ENCODE results near the gene MLC1.

The MLC1 gene

GRCh38 chr22:50016308-50016987 is 68.8 kb downstream of the MLC1 start:
- in situ Hi-C loops (cut with HindIII; ENCODE audit: low sequenced_read_pairs), result loop anchor here (10.0 kb wide), 1 partner anchor 82 kb away; no protein-coding TSS in a partner anchor
- H3K4me3 ChIP-seq (ENCODE audit: low read depth, low read length), result no peak overlapping the region
- TF ChIP-seq CTCF (IDR thresholded peaks at IDR 0.05; ENCODE audit: low read depth, low read length, missing control alignments), result no peak
- no peak for DNase-seq (ENCODE audit: low read depth)

- TF ChIP-seq CTCF (IDR thresholded peaks at IDR 0.05; ENCODE audit: low read depth, low read length, missing control alignments), result no peak
- no peak for DNase-seq (ENCODE audit: low read depth)
- no peak overlapping the region for H3K4me3 ChIP-seq (ENCODE audit: low read depth, low read length)
- in situ Hi-C loops (cut with HindIII; ENCODE audit: low sequenced_read_pairs), result loop anchor here (10.0 kb wide), 1 partner anchor 81 kb away; no protein-coding TSS in a partner anchor
Measured at GRCh38 chr22:50015451-50016307, 69.5 kb downstream of the MLC1 start.

- in situ Hi-C loops (cut with HindIII; ENCODE audit: low sequenced_read_pairs), result loop anchor here (10.0 kb wide), 1 partner anchor 80 kb away; no protein-coding TSS in a partner anchor
- no peak overlapping the region for H3K4me3 ChIP-seq (ENCODE audit: low read depth, low read length)
- DNase-seq (ENCODE audit: low read depth), result no peak
- TF ChIP-seq CTCF (IDR thresholded peaks at IDR 0.05; ENCODE audit: low read depth, low read length, missing control alignments), result no peak
Measured at GRCh38 chr22:50014655-50015401, 70.4 kb downstream of the MLC1 start.

GRCh38 chr22:50014053-50014501 is 71.1 kb downstream of the MLC1 start:
- in situ Hi-C loops (cut with HindIII; ENCODE audit: low sequenced_read_pairs), result loop anchor here (10.0 kb wide), 1 partner anchor 79 kb away; no protein-coding TSS in a partner anchor
- H3K4me3 ChIP-seq (ENCODE audit: low read depth, low read length), result no peak overlapping the region
- DNase-seq (ENCODE audit: low read depth), result no peak
- TF ChIP-seq CTCF (IDR thresholded peaks at IDR 0.05; ENCODE audit: low read depth, low read length, missing control alignments), result no peak

GRCh38 chr22:50012211-50013181 is 72.7 kb downstream of the MLC1 start, which contains the start of gene IL17REL:
IL17REL (minus strand) TSS chr22:50012765; CDS start chr22:50012646, 119 bp downstream.
- no peak for TF ChIP-seq CTCF (IDR thresholded peaks at IDR 0.05; ENCODE audit: low read depth, low read length, missing control alignments)
- in situ Hi-C loops (cut with HindIII; ENCODE audit: low sequenced_read_pairs), result loop anchor here (10.0 kb wide), 1 partner anchor 78 kb away; no protein-coding TSS in a partner anchor
- DNase-seq (ENCODE audit: low read depth), result no peak
- H3K4me3 ChIP-seq (ENCODE audit: low read depth, low read length), result no peak within 1 kb of the TSS
